GM21576 (cell line): ENCODE measurements around the gene GAREM1.
"Not testable (repeated sequence)": the region's sequence is repeated elsewhere in the genome, so short reads cannot be mapped to it uniquely, and the experiment has no call there.

Experiments
- ATAC-seq: cut with Tn5 transposase; IDR thresholded peaks from one replicate; pipeline ENCODE4 v1.9.1; 2021; ENCODE audit warnings: mild to moderate bottlenecking, moderate library complexity; ENCODE audit not compliant: unreplicated experiment

GAREM1 gene

DNA sequence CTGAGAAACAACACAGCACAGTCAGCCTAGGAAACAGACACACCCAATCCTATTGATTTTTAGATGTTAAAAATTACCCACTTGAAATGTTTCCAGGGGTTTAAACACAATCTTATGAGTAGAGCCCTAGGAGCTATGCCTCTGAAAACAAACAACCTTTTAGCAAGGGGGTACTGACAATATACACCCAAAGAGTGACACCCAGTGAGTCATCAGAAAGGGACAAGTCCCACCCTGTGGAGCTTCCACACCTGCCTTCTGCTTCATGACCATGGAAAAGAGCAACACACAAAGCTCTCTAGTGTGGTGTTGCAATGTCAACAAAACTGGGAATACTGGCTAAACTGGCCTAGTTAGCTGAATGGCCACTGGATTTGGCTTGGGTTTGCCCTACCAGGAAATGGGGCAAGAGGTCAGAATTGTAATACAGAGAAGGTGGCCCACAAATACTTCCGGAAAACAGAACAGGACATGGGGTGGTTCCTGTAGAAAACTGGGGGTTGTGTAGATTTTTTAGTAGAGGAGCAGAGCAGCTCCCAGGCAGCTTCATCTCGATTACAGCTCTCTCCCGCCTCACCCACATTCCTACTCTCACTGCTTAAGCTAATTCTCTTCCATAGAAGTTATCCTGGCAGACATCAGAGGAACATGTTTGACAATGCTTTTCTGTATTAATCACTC lies 98.2 kb downstream of the GAREM1 start:
- ATAC-seq: no peak

DNA sequence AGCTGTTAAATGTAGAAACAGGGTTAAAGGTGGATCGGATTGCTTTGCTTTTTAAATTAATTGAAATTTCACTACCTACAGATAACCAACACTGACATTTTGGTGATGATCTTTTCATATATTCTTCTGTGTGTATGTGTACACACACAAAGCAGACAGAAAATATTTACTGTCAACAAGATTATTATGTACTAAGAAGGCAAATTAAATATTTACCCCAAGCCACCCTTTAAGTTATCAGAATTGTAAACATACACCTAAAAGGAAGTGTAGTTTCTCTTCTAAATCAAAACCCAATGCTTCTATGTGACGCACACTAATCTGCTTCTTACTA lies 98.7 kb downstream of the GAREM1 start:
- no peak for ATAC-seq

DNA sequence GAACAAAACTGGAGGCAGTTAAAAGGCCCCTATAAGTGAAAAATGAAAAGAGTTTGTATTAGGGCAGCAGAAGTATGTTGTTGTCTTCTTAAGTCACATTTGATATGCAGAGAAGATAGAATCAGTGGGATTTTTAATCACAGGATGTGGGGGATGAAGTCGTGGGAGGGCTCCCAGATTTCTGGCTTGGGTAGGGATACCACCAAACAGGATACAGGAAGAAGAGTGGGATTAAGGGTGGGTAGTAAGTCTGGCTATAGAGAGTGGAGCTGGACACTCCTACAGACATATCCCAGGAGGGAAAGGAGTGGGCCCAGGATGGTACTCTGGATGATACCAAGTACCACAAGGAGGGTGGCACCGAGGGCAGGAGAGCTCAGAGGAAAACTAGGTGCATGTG lies 99.3 kb downstream of the GAREM1 start:
- ATAC-seq: no peak

DNA sequence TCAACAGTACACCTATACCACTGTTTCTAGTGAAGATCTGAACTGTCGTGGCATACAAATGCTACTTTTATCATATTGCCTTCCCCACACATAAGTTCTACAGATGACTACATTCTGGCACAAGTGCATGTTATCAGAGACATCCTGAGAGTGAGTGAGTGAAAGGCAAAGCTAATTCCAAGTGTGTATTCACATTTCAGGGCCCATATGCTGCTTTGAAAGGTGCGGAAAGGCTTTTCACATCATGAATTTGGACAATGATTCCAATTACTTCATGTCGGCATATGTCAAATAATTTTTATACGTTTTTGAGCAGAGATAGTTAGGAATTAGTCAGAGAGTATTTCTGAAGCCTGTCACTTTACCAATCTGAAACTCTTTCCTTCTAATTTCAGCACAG lies 101.7 kb downstream of the GAREM1 start:
- ATAC-seq: no peak

DNA sequence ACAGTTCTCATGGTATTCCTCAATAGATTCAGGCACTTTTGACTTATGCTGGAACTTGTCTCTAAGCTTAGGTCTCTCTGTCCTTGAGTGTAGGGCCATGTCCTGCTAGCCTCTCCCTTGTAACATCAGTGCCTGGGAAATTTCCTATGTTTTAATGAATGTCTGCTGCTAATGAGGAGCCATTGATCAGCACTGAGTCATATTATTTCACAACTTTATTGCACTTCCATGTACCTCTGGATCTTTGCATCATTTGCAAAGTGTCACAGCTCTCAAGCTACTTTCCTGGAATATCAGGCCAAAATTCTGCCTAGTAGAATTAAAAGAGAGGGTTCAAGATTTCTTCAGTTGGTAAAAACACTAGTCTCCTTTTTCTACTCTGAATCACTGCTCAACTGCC lies 102.5 kb downstream of the GAREM1 start:
- ATAC-seq: no peak

DNA sequence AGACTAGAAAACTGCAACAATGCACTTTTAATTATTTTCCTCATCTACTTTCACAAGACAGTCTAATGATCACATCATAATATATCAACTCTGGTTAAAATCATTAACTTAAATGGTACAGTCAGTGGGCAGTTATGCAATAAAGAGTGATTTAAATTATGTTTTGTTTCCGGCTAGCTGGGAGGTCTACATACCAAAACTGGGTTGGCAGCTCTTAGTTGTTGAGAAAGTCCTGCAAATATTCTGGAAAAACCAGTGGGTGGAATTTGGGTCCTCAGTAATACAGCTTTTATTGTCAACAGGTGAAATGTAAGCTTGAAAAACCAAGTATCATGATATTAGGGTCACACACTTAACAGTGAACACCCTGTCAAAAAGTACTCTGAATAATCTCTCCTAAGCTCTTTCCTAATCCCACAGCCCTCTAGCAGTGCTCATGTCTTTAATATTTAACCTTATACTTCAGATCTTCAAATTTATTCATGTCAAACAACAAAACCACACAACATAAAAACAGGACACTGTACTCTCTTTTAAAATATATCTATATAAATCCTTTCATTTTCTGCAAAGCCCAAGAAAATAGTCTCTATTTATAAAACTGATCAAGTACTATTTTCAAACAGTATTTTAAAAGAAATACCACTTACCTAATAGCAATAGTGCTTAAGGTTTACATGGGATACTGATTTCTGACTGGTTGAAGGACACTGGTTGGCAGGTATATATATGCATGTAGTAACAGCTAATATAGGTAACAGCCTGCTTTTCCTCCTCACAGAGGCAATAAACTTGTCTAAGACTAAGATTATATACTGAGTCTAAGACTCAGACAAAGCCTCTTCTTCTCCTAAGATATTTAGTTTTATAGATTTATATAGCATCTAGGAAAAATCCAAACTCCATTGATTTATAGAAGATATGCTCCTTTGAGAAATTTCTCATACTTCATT lies 103.8 kb downstream of the GAREM1 start:
- no peak for ATAC-seq

DNA sequence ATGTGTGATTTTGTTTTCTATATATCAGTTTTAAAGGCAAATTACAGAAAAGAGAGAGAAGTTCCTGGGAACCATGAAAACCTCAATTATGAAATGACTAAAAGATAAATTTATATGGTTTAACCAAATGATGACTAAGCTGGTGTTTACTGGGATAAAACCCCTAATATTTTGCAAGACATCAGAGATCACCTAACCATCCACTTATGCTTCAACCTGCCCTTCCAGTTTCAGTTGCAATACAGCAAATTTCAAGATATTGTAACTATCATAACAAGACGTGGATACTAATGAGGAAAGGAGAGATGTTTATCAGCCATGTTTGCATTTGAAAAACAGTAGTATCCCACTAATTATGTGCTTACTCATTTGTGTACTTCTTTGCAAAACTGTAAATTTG lies 108.2 kb downstream of the GAREM1 start:
- no peak for ATAC-seq

DNA sequence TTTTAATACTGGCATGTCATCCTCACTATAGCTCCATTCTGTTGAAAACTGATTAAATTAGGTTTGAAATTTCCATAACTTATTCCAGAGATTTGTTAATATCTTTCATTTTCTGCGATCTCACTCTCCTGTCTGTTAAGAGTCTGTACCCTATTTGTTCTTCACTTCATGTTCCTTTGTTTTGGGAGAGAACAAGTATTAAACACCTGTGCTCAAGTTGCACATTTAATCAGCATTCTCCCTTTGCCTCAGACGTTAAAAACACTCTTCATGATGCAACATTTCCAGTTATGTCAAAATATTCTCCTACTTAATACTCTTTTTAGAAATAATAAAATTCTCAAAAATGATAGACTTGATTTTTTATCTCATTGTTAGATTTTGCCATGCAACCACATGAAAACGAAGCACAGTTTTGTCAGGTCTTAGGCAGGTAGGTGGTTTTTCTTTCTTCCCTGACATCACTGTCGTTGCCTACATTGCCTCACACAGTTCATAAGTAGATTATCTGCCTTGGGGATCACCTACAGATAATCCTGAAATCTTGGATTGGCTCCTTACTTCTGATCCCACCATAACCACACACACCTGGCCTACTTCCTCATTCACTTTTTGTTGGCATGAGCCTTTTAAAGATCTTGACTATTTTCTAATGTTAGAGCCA lies 109.9 kb downstream of the GAREM1 start:
- ATAC-seq: no peak

- ATAC-seq: no peak
These were observed 112.2 kb downstream of the GAREM1 start for GRCh38 chr18:32358529-32358928.

- ATAC-seq: no peak
These were observed 112.6 kb downstream of the GAREM1 start for GRCh38 chr18:32358075-32358474.

DNA sequence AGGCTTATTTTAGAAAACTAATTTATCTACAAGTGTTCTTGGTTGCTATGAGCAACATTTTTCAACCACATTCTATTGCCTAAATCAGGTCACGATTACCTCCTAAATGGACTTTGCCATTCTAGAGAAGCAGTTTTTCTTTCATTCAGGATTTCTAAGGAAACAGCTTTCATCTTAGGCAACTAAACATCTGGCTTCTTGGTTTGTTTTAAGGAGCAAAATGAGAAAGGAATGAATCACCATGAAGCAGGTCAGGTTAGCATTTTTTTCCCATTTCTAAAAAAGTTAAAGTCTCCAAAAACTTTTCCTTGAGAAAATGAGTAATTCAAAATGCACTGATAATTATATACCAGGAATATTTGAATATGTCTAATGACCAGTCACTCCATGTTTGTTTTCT lies 114.8 kb downstream of the GAREM1 start:
- ATAC-seq: no peak

DNA sequence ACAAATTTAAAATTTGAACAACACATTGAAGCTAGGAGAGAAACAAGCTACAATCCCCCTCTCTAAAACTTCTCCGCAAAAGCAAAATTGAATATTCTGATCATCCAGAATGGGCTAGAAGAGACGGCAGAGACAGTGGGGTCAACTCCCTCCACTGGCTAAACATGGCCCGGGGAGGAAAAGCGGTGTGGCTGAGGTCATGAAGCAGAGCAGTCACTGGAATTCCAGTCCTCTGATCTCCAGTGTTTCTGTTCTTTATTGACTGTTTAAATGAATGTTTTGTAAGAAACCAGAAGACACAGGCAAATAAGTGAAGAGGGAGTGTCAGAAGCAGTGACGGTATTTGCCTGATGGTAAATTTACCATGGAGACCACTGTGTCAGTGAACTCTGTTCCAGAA lies 116.2 kb downstream of the GAREM1 start:
- ATAC-seq: no peak

DNA sequence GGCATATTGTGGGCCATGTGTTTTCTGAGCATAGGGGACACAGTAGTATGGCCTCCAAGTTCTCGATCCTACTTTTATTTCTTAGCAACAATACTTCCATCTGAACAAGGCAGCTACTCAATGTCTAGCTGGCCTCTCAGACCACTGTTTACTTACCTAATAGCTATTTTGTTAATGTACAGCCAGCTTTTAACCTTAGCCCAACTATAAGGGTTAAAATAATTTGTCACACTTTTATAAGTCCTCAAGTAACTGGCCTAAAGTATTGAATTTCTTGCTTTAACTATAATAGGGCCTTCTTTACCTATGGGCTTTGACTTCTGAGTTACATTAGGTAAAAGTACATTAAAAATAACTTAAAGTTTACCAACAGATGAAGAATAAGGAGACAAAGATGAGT lies 117.4 kb downstream of the GAREM1 start:
- no peak for ATAC-seq

DNA sequence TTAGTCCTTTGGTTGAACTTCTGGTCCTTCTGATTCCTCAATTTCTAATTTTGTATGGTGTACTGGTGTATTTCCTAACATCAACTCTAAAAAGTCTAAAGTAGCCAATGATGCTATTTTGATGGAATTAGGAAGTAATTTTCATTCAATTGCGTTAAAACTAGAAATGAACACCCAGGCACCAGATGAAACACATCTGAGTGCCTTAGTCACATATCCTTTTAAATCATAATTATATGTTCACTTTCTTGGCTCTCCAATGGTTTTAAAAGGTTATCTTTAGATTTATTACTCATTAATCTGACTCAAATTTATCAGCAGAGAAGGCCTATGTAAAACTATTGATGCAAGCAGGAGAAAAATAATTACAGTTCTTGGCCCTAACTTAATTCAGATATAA lies 119.7 kb downstream of the GAREM1 start:
- ATAC-seq: no peak

GRCh38 chr18:32349728-32350395 lies 120.8 kb downstream of the GAREM1 start:
- ATAC-seq: no peak

GRCh38 chr18:32346671-32347070 lies 124.0 kb downstream of the GAREM1 start:
- no peak for ATAC-seq

- no peak for ATAC-seq
These were observed 127.0 kb downstream of the GAREM1 start for GRCh38 chr18:32343634-32344033.

DNA sequence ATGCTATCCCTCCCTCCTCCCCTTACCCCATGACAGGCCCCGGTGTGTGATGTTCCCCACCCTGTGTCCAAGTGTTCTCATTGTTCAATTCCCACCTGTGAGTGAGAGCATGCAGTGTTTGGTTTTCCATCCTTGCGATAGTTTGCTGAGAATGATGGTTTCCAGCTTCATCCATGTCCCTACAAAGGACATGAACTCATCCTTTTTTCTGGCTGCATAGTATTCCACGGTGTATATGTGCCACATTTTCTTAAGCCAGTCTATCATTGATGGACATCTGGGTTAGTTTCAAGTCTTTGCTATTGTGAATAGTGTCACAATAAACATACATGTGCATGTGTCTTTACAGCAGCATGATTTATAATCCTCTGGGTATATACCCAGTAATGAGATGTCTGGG lies 129.6 kb downstream of the GAREM1 start:
- not testable (repeated sequence) for ATAC-seq

DNA sequence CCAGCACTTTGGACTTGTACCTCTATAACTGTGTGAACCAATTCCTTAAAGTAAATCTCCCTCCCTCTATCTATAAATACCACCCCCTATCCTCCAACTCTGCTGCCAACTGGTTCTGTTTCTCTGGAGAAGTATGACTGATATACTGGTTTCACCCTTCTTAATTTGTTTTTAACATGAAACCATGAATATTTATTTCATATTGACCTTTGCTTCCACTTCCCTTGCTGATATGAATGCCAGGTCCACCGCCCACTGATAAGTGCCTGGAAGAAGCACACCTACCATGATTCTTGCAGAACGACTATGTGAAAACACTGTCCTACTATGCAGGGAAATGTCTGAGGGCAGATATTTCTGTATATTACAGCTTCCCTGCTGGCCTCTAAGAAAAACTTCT lies 131.6 kb downstream of the GAREM1 start:
- no peak for ATAC-seq

DNA sequence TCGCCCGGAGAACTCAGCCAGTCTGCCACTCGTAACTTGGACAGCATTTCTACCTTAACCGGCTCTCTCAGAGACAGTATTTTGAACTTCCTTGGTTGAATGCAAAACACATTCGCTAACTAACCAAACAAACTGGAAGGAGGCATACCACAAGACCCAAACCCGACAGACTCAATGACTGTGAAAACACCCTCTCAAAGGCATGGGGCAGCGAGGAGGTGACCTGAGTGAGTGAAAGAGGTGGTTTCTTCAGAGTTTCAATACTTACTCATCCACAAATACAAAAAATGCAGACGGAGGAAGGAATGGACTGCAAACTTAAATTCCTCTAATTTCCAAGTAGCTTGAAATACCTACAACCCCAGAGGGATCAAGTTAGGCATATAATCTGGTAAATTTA lies 132.9 kb downstream of the GAREM1 start:
- ATAC-seq: no peak

- ATAC-seq: no peak
These were observed 133.3 kb downstream of the GAREM1 start for GRCh38 chr18:32337347-32337746.
